IPS-18a (cell line): ENCODE measurements around the gene TTLL8.

Source experiments
- H3K27ac ChIP-seq: one replicate; pipeline ENCODE4 v1.5.1; 2013; ENCODE audit warnings: low read length
- H3K27me3 ChIP-seq: one replicate; pipeline ENCODE4 v1.6.1; 2013; ENCODE audit warnings: mild to moderate bottlenecking, low read length; ENCODE audit not compliant: control insufficient read depth, insufficient read depth
- H3K36me3 ChIP-seq: one replicate; pipeline ENCODE4 v1.6.1; 2013; ENCODE audit warnings: low read depth, low read length; ENCODE audit not compliant: control insufficient read depth
- H3K4me1 ChIP-seq: one replicate; pipeline ENCODE4 v1.6.1; 2013; ENCODE audit warnings: low read depth, low read length; ENCODE audit not compliant: control insufficient read depth
- H3K4me3 ChIP-seq: one replicate; pipeline ENCODE4 v1.5.1; 2013; ENCODE audit warnings: low read length
- H3K9ac ChIP-seq: one replicate; pipeline ENCODE4 v1.6.1; 2013; ENCODE audit warnings: mild to moderate bottlenecking, low read length, moderate library complexity
- H3K9me3 ChIP-seq: one replicate; pipeline ENCODE4 v1.6.1; 2013; ENCODE audit warnings: low read depth, low read length; ENCODE audit not compliant: control insufficient read depth

TTLL8 gene

DNA sequence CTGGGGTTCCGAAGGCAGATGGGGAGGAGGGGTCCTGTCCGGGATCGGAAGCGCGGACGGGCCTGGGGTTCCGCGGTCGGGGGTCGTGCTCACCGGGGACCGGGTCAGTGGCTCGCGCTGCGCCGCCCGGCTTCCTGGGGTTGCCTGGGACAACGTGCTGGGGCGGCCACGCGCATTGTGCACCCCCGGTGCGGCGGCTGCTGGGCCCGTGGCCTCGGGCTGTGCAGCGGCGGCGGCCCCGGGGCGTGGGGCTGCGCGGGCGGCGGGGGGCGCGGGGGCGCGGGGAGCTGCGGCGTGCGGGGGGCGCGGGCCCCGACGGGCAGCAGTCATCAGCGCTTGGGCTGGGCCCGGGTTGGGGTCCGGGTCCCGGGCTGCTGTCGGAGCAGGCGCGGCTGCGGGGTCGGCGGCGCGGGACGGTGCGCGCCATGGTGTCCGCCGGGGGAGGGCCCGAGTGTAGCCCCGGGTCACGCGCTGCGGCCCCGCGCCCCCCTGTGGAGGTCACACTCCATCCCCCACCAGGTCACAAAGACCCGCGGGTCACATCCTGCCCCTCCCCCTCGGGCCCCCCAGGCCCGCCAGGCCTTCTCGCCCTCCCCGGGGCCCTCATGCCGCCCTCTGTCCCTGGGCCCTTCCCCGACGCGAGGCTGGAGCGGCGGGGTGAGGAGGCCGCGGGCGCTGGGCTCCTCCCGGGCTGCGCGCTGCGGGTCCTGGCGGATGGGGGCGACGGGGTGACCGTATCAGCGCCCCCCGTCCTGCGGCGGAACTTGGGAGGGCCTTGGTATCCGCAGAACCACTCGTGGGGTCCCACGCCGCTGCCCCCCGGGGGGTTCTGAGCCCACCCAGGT lies at the start of gene TTLL8:
TTLL8 (minus strand) TSS at position 238 of the 845 bp plus-strand sequence.
- H3K9ac ChIP-seq = no peak within 1 kb of the TSS
- no peaks in the 10 kb centered on the region for H3K36me3 ChIP-seq
- H3K4me1 ChIP-seq = peaks cover 7% of the 10 kb centered on the region

DNA sequence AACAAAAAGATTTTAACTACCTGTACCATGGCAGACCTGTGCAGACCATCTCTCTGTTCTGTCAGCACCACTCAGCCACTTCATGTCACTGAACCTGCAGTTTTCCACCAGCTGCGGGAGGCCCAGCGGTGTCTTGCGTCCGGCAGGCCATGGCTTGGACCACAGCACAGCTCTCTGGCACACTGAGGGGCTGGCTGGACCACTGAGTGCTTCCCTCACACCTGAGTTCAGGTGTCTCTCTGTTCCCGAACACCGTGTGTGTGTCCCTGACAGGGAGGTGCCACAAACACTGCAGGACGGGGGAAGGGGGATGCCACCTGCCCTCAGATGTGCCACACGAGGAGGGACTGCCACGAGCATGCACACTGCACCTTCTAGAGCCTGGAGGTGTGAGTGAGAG lies 49.4 kb upstream of the TTLL8 start:
- H3K4me3 ChIP-seq = no peak overlapping the region
- no peaks in the 10 kb centered on the region for H3K9me3 ChIP-seq
- H3K27me3 ChIP-seq = no peaks in the 10 kb centered on the region
- no peak overlapping the region for H3K27ac ChIP-seq
- H3K4me1 ChIP-seq = no peaks in the 10 kb centered on the region
- H3K36me3 ChIP-seq = no peaks in the 10 kb centered on the region
- H3K9ac ChIP-seq = no peak overlapping the region

More for the DNA sequence above, at the start of gene TTLL8:
- H3K27ac ChIP-seq = no peak within 1 kb of the TSS
- H3K9me3 ChIP-seq = no peaks in the 10 kb centered on the region
- H3K4me3 ChIP-seq = peak within 1 kb of the TSS; percentile 66
- peaks cover 7% of the 10 kb centered on the region for H3K27me3 ChIP-seq

DNA sequence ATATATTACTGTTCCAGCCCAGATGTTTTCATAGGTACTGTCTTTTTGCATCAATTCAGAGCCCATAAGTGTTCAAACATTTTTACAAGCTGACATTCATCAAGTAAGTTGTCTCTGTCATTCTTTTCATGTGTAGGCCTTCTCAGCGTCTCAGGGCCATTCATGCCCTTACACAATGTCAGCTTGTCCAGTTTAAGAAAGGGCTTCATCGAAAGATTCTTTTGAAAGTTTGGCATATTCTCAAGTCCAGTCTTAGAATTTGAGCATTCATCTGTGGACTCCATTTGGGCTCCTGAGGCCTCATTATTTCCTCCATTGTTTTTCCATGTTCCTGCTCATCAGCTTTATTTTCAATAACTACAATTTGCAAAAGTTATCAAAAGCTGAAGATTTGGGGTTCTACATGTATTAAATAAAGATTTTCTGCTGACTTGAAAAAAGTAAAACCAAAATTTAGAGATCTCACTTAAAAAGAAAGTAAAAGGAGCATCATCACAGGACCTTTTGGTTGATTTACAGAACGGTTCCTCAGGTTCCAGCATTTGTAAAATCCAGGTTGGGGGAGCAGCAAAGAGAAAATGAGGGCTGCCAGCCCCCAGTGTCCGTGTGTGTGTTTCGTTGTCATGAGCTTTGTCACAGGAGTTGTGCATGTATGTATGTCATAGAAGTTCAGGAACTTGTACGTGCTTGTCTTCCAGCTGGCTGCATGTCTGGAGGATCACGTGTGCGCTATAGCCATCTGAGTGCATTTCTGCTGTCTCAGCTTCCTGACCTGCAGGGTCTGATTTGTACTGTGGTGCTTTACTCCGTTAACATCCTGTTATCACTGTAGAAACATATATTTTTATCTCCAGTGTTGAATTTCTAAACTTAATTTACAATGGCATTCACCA lies 47.4 kb upstream of the TTLL8 start:
- H3K9ac ChIP-seq = no peak overlapping the region
- no peaks in the 10 kb centered on the region for H3K36me3 ChIP-seq
- no peak overlapping the region for H3K27ac ChIP-seq
- H3K4me1 ChIP-seq = no peaks in the 10 kb centered on the region
- H3K4me3 ChIP-seq = no peak overlapping the region
- no peaks in the 10 kb centered on the region for H3K9me3 ChIP-seq
- no peaks in the 10 kb centered on the region for H3K27me3 ChIP-seq

DNA sequence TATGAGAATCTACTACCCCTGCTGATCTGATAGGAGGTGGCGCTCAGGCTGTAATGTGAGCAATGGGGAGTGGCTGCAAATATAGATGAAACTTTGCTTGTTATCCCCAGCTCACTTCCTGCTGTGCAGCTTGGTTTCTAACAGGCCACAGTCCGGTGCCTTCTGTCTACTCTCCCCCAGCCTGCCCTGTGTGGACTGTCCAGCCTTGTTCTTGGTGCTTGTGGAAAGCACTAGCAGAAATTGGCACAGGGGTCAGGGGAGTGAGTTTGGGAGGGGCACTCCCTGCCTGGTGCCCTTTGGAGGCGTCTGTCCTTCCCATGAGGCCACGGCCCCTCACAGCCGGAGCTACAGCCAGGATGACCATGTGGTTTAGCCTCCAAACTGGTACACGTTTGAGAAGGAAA lies 46.0 kb upstream of the TTLL8 start:
- no peaks in the 10 kb centered on the region for H3K27me3 ChIP-seq
- no peak overlapping the region for H3K4me3 ChIP-seq
- no peaks in the 10 kb centered on the region for H3K4me1 ChIP-seq
- no peaks in the 10 kb centered on the region for H3K36me3 ChIP-seq
- H3K27ac ChIP-seq = no peak overlapping the region
- no peaks in the 10 kb centered on the region for H3K9me3 ChIP-seq
- H3K9ac ChIP-seq = no peak overlapping the region

DNA sequence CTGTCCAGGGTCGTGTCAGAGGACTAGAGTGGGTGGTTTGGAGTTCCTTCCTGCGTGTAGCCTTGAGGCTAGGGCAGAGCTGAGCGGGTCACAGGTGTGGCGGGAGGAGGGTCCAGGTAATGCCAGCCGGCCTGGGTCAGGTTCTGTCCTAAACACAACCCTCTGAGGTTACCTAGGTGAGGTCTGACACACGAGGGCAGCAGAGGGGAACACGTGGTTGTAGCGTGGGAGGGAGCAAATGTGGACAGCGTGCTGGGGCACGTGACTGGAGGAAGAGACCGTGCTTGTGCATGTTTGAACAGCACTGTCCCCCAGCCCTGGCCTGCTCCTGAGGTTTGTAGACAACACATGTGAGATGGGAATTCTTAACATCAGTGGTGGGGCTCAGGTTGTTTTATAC lies 44.8 kb upstream of the TTLL8 start:
- H3K9me3 ChIP-seq = no peaks in the 10 kb centered on the region
- H3K36me3 ChIP-seq = no peaks in the 10 kb centered on the region
- no peak overlapping the region for H3K9ac ChIP-seq
- no peaks in the 10 kb centered on the region for H3K4me1 ChIP-seq
- H3K27me3 ChIP-seq = no peaks in the 10 kb centered on the region
- no peak overlapping the region for H3K27ac ChIP-seq
- no peak overlapping the region for H3K4me3 ChIP-seq

DNA sequence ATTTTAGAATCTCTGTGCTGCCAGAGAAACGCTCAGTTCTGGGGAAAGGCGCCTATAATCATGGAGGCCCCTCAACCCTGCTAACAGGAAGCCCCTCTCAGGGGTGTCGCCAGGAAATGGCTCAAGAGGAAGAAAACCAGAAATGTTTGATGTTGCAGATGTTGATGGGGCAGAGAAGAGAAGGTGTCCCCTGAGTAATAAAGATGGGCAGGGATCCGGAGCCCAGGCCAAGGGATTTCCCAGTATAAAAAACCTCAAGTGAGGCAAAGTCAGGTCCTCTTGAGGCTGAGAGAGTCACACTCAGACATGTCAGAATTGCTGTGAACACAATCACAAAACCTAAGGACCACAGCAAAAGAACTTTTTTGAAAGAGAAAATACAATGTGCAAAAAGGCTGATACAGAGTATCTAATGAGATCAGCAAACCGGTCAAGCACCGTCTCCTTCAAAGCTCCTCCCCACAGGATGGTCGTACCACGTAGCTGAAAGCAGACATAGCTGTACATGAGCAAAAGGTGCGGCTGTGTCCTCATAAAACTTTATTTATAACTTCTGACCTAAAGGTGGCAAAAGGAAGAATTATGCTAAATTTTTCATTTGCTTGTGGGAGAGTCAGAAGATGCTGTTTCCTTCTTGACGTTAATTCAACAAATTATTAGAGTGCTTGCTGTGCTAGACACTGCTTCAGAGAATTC lies 43.9 kb upstream of the TTLL8 start:
- Histone ChIP-seq H3K4me3 (no peak overlapping the region), H3K36me3 (no peaks in the 10 kb centered on the region), H3K27ac (no peak overlapping the region), H3K9ac (no peak overlapping the region), H3K9me3 (no peaks in the 10 kb centered on the region), H3K4me1 (no peaks in the 10 kb centered on the region), H3K27me3 (no peaks in the 10 kb centered on the region)

DNA sequence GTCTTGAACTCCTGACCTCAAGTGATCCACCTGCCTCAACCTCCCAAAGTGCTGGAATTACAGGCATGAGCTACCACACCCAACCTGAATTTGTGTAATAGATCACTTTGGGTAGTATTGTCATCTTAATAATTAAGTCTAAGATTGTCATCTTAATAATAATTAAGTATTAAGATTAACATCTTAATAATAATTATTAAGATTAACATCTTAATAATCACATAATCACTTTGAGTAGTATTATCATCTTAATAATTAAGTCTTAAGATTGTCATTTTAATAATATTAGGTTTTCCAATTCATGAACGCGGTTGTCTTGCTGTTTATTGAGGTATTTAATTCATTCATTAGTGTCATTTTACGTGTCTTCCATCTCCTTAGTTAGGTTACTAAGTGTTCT lies 40.0 kb upstream of the TTLL8 start:
- Histone ChIP-seq H3K27ac (no peak overlapping the region), H3K9me3 (no peaks in the 10 kb centered on the region), H3K36me3 (no peaks in the 10 kb centered on the region), H3K4me3 (no peak overlapping the region), H3K27me3 (no peaks in the 10 kb centered on the region), H3K4me1 (no peaks in the 10 kb centered on the region), H3K9ac (no peak overlapping the region)

DNA sequence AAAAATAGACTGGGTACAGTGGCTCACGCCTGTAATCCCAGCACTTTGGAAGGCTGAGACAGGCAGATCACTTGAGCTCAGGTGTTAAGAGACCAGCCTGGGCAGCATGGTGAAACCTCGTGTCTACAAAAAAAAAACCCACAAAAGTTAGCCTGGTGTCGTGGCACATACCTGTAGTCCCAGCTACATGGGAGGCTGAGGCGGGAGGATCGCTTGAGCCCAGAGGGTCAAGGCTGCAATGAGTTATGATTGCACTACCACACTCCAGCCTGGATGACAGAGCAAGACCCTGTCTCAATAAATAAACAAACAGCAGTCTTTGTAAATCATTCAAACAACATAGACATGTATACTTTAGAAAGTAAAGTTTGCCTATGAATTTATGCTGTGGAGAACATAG lies 34.2 kb upstream of the TTLL8 start:
- no peaks in the 10 kb centered on the region for H3K4me1 ChIP-seq
- H3K4me3 ChIP-seq = no peak overlapping the region
- H3K27ac ChIP-seq = no peak overlapping the region
- H3K9ac ChIP-seq = no peak overlapping the region
- no peaks in the 10 kb centered on the region for H3K9me3 ChIP-seq
- no peaks in the 10 kb centered on the region for H3K36me3 ChIP-seq
- H3K27me3 ChIP-seq = no peaks in the 10 kb centered on the region

DNA sequence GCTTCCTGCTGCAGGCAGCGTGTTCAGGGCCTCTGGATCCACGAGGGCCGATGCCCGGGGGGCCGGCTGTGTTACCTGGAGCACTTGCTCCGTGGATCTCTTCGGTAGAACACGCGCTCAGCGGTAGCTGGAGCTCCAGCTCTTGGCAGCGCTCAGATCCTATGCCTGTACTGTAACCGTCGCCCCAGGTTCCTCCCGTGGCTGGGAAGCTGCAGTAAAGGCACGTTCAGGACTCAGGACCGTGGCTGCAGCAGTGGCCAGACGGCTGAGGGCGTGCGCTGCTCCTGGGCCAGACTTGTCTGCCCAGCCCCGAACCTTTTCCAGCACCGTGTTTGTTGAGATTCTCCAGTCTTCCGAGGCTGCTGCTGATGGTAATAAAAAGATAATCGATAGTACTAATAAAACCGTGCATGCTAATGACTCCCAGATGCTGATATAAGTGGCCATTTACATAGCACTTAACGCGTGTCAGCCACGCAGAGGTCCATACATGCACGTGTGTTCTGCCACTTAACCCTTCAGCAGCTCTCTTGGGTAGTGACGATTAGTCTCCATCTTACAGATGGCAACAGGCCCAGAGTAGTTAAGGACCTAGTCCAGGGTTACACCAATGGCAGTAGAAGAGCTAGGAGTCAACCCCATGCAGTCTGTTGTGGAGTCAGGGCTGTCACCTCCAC lies 33.1 kb upstream of the TTLL8 start:
- Histone ChIP-seq H3K4me1 (no peaks in the 10 kb centered on the region), H3K4me3 (no peak overlapping the region), H3K9ac (no peak overlapping the region), H3K9me3 (no peaks in the 10 kb centered on the region), H3K27ac (no peak overlapping the region), H3K27me3 (no peaks in the 10 kb centered on the region), H3K36me3 (no peaks in the 10 kb centered on the region)

DNA sequence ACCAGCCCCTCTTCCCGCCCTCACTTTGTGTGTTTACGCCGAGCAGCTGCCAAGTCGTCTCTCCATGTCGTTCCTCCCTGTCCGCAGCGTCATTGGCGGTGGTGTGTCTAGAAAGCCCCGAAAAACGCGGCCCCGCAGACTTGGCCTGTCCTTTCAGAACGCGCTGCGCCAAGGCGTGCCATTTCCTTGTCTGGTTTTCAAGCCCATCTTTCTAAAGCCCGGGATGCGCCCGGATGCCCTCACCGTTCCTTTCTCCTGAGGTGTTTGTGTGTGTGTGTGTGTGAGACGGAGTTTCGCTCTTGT lies 32.3 kb upstream of the TTLL8 start:
- no peak overlapping the region for H3K9ac ChIP-seq
- H3K27ac ChIP-seq = no peak overlapping the region
- no peaks in the 10 kb centered on the region for H3K4me1 ChIP-seq
- H3K36me3 ChIP-seq = no peaks in the 10 kb centered on the region
- no peaks in the 10 kb centered on the region for H3K27me3 ChIP-seq
- H3K9me3 ChIP-seq = no peaks in the 10 kb centered on the region
- H3K4me3 ChIP-seq = no peak overlapping the region
